SK-N-MC (cell line): Measurements from ENCODE around the gene CENPU.
"Not testable (repeated sequence)": the region's sequence is repeated elsewhere in the genome, so short reads cannot be mapped to it uniquely, and the experiment has no call there.

Experiments used
- DNase-seq: peaks from one replicate; pipeline ENCODE4 v3.0.0-alpha.2; 2011; ENCODE audit warnings: low read depth, low spot score
- H3K27ac ChIP-seq: fragments of 200-600 bp; sonication (generic); 2 replicates; pipeline ENCODE4 v1.5.1; 2016; ENCODE audit warnings: mixed run types
- H3K36me3 ChIP-seq: fragments of 200-600 bp; sonication (generic); 2 replicates; pipeline ENCODE4 v1.6.1; 2017; ENCODE audit warnings: antibody characterized with exemption, low read length, mixed read lengths; ENCODE audit not compliant: insufficient read depth
- H3K4me3 ChIP-seq: fragments of 200-600 bp; sonication (generic); 2 replicates; pipeline ENCODE4 v1.5.1; 2016
- H3K9ac ChIP-seq: fragments of 200-600 bp; sonication (generic); 2 replicates; pipeline ENCODE4 v1.8.0; 2017; ENCODE audit warnings: mixed run types, mixed read lengths; ENCODE audit not compliant: insufficient read length
- H3K9me3 ChIP-seq: fragments of 200-600 bp; sonication (generic); 2 replicates; pipeline ENCODE4 v1.6.1; 2017; ENCODE audit warnings: low read depth, mild to moderate bottlenecking, antibody characterized with exemption, low read length, moderate library complexity, mixed read lengths
- EZH2 ChIP-seq: fragments of 200-600 bp; sonication (generic); IDR thresholded peaks from one replicate; pipeline ENCODE4 v1.6.1; 2017; ENCODE audit warnings: antibody characterized with exemption
- FOXP2 ChIP-seq: optimal IDR thresholded peaks from 2 replicates; pipeline ENCODE3; 2011; ENCODE audit warnings: mild to moderate bottlenecking, moderate library complexity; ENCODE audit not compliant: insufficient read depth; ENCODE audit errors: extremely low read length, control extremely low read depth
- POLR2AphosphoS5 ChIP-seq: IDR thresholded peaks from 2 replicates; pipeline ENCODE4 v1.6.1; 2012; ENCODE audit warnings: mild to moderate bottlenecking, low read depth, low read length, borderline replicate concordance

The CENPU gene

DNA sequence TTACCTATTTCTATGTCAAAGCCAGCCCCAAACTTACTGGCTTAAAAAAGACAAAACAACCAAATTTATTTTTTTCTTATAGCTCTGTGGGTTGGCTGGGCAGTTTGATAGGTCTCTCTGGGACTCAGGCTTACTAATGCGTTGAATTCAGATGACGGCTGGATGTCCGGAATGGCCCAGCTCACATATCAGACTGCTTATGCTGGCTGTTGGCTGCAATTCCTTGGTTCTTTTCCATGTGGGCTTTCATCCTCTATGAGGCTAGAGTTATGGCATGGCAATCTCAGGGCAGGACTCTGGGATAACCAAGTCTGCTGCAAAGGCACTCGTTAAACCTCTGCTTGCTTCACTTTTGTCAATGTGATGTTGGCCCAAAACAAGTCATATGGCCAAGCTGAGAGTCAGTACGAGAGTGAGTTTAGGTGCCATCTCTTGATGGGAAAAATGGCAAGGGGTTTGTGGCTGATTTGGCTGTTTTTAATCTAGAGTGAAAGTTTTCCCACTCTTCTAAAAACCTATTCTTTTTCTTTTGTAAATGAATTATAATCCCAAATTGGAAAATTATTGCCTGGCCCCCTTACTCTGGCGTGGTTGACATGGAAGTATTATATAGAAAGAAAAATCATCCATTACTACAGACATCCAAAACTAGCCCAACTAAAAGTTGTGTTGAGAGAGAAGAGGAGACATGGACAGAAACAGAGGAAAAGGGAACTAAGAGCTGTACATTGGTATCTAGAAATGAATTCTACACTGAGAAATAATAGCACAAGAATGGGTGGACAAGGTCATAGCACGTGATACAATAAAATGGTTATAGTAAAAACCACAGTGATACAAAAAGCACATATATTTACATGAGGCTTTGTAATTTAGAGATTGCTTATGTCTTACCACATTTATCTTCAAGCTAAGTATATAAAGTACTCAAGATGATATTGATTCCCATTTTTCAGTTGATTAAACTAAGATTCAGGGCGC, 77.7 kb downstream of the CENPU start:
- no peak for TF ChIP-seq EZH2
- TF ChIP-seq FOXP2: no peak
- no peak for TF ChIP-seq POLR2AphosphoS5
- no peak for DNase-seq
- Histone ChIP-seq H3K9me3 (no peaks in the 10 kb centered on the region), H3K36me3 (peaks cover 9% of the 10 kb centered on the region), H3K4me3 (no peak overlapping the region), H3K27ac (no peak overlapping the region), H3K9ac (no peak overlapping the region)

DNA sequence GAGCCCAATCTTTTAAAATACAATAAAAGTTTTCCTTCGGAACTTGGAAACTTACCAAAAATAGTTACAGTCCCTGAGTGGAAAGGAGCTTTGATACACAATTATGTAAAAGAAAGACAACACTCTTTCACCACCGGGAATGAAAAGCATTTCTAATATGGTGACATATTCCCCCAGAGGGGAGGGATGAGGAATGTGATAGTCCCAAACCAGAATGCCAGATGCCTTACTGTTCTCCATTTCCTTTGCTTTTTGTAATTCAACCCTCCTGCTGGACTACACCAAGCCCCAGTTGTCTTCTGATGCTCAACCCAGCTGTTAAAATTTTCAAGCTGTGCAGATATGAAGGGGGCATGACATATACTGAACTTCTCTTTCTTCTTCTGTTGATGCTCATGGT, 80.2 kb downstream of the CENPU start:
- DNase-seq: no peak
- Histone ChIP-seq H3K9me3 (no peaks in the 10 kb centered on the region), H3K36me3 (no peaks in the 10 kb centered on the region; the same call in 1 of the 2 replicates), H3K9ac (no peak overlapping the region), H3K4me3 (no peak overlapping the region), H3K27ac (peak overlapping the region; percentile 11; the same call in 1 of the 2 replicates)
- TF ChIP-seq EZH2 (no peak), POLR2AphosphoS5 (no peak), FOXP2 (no peak)

DNA sequence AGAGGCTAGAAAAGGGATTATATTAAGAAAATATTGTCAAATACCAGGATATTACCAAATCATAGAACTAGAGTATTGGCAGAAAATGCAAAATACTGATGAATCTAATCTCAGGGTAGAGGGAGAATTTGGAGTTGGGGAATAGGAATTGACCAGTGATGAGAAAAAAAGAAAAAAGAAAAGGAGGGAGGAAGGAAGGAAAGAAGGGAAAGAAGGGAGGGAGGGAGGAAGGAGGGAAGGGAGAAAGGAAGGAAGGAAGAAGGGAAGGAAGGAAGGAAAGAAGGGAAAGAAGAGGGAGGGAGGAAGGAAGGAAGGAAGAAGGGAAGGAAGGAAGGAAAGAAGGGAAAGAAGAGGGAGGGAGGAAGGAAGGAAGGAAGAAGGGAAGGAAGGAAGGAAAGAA, 81.2 kb downstream of the CENPU start:
- DNase-seq, H3K27ac ChIP-seq, H3K4me3 ChIP-seq, H3K36me3 ChIP-seq, H3K9ac ChIP-seq, H3K9me3 ChIP-seq: not testable (repeated sequence)

DNA sequence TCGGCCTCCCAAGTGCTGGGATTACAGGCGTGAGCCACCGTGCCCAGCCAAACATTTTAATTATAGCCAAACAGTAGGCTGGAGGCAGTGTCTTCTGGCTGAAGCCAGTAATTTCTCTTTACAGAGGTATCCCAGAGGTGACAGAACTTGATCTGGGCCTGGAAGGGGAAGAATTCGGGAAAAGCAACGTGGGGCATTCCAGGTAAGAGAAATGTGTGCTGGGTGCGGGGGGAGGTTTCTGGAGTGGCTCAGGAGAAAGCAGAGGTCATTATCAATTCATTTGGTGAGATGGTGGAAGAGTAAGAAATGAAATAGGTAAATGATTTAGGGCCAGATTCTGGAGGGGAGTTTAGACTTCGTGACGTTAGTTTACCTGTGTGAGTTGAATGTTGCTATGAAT, 82.0 kb downstream of the CENPU start:
- DNase-seq: no peak
- Histone ChIP-seq H3K27ac (no peak overlapping the region), H3K4me3 (no peak overlapping the region), H3K36me3 (no peaks in the 10 kb centered on the region), H3K9me3 (no peaks in the 10 kb centered on the region), H3K9ac (no peak overlapping the region)
- TF ChIP-seq EZH2 (no peak), POLR2AphosphoS5 (no peak), FOXP2 (no peak)

DNA sequence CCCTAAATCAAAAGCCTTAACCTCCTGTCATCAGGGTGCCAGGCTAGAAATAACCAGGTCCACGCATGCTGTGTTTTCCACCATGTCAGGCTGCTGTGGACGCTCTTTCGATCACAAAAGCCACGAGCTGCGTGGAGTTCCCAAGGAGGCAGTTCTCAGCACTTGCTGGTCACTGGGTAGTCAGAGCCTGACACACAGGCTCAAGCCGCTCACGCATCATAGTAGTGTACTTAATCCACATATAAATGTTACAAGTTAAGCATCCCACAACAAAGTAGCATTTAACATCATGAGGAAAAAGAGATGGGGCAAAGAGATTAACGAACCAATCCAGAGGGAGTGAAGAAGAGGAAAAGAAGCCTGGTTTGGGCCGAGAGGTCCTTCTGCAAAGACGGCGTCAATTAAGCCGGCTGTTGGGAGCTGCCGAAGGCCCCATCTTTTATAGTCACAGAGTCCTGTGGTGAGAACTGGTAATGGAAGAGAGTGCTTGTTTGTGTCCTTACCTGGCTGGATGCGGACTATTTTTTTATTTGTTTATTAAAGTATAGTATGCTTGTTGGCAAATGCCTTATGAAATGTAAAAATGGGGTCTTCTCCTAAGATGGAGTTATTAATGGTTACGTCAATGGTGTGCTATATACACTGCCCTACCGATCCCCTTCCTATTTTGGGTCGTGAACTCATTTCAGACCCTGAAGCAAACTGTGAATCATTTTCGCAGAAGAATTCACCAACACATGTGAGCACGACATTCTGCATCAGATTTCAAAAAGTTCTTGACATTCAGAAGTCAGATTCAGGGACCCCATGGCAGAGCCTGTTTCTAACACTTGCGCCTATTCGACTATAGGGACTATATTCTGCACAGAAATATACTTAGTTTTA, 83.7 kb downstream of the CENPU start:
- no peaks in the 10 kb centered on the region for H3K9me3 ChIP-seq
- no peak for DNase-seq

DNA sequence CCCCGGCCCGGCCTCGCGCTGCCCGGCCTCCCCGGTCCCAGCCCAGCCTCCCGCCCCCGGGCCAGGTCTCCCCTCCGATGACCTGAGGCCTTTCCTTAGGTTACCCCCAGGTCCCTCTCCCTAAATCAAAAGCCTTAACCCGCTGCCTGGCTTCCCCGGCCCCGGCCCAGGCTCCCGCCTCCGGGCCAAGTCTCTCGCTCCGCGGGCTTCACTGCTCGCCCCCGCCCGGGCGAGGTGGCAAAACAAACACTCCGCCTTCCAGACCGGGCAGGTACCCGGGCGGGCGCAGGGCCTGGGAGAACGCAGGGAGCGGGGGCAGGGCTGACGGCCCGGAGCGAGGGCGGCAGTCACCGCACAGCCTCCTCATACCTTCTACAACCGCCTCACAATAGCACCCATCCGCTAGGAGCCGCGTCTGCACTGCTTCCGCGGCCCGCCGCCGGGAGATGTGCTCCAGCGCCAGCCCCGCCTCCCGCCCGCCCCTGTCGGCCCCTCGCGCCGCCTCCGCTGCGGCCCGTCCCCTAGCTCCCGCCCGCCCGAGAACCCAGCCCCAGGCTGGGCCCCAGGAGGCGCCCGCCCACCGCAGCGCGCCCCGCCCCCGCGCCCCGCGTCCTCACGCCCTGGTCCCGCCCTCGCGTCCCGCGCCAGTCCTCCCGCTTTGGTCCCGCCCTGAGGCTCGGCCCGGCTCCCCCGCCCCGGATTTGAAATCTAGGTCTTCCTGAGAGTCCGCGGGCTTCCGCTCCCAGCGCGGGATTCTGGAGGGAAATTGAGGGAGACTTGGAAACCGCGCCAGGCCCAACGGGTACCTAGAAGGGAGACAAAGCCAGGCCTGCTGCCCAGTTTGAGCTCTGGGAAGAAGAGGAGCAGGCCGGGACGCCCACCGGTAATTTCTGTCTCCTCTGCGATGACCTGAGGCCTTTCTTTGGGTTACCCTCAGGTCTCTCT, 84.6 kb downstream of the CENPU start, which contains the start of the genes CASP3 and PRIMPOL:
CASP3 (minus strand) TSS at position 422 of the 945 bp plus-strand sequence. CDS start 10,994 bp downstream, outside the sequence.
PRIMPOL (plus strand) TSS at position 713 of the 945 bp plus-strand sequence. CDS start 7,403 bp downstream, outside the sequence.
- DNase-seq: peak; percentile 53
- peak; percentile 86 for TF ChIP-seq POLR2AphosphoS5
- TF ChIP-seq FOXP2: no peak
- Histone ChIP-seq H3K36me3 (peaks cover 3% of the 10 kb centered on the region; the same call in 1 of the 2 replicates), H3K4me3 (peak within 1 kb of the TSS; percentile 96), H3K9ac (peak within 1 kb of the TSS; percentile 92), H3K9me3 (no peaks in the 10 kb centered on the region), H3K27ac (peak within 1 kb of the TSS; percentile 75)

More for the DNA sequence above, 83.7 kb downstream of the CENPU start:
- H3K36me3 ChIP-seq: peaks cover 3% of the 10 kb centered on the region; the same call in 1 of the 2 replicates
- H3K4me3 ChIP-seq: peak overlapping the region; percentile 96
- H3K9ac ChIP-seq: peak overlapping the region; percentile 92
- TF ChIP-seq FOXP2: no peak
- no peak for TF ChIP-seq POLR2AphosphoS5
- no peak for TF ChIP-seq EZH2
- peak overlapping the region; percentile 75 for H3K27ac ChIP-seq

DNA sequence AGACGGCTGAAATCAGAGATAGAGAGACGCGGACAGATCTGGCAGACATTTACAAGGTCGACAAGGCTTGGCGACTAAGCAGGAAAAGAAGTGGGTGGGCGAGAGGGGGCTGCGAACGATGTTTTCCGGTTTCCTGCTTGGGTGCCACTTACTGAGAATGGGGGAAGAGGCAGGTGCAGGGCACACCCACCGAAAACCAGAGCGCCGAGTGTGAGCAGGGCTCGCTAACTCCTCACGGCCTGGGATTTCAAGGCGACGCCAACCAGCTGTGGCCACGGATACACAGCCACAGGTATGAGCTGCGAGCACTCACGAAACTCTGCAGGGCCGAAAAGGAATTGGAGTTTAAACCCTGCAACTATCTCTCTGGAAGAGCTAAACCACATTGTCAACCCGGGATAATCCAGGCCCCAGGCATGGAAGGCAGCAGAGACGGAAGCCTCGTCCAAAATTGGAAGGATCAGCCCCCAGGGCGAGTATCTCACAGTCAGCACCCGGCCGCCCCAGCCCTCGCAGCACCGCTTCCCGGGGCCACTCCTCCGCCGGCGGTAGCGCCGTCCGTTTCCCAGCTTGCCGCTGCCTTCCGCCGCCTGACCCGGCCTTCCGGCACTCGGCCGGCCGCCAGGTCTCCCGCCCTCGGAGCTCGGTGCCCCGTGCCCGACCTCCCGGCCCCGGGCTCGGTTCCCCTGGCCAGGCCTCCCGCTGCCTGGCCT, 85.4 kb downstream of the CENPU start:
- no peak for TF ChIP-seq EZH2
- TF ChIP-seq POLR2AphosphoS5: no peak
- no peak for TF ChIP-seq FOXP2
- peak overlapping the region; percentile 96 for H3K4me3 ChIP-seq
- H3K9me3 ChIP-seq: no peaks in the 10 kb centered on the region
- peaks cover 3% of the 10 kb centered on the region; the same call in 1 of the 2 replicates for H3K36me3 ChIP-seq
- peak overlapping the region; percentile 87 for H3K9ac ChIP-seq
- peak overlapping the region; percentile 44; the same call in 1 of the 2 replicates for H3K27ac ChIP-seq
- no peak for DNase-seq

DNA sequence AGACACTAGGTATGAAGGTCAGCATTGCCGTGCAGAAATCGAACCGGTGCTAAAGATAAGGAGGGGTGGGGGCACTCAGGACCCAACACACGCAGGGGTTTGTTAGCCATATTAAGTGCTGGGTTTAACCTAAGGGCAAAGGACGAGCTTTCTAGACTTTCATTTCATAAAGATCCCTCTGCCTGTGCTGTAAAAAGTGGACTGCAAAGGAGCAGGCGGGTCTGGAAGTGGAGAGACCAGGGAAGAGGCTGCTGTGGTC, 85.9 kb downstream of the CENPU start:
- Histone ChIP-seq H3K9ac (peak overlapping the region; percentile 87), H3K36me3 (peaks cover 3% of the 10 kb centered on the region; the same call in 1 of the 2 replicates), H3K4me3 (peak overlapping the region; percentile 96), H3K9me3 (no peaks in the 10 kb centered on the region), H3K27ac (no peak overlapping the region)
- no peak for DNase-seq
- no peak for TF ChIP-seq EZH2
- no peak for TF ChIP-seq FOXP2
- no peak for TF ChIP-seq POLR2AphosphoS5
